Motor neuron (in vitro differentiated cells): Measurements from ENCODE around the gene AFAP1. TPM values are rescaled to one million over a fixed set of nuclear protein-coding genes. Genes with fewer than 3 reads are reported as not detected.

ENCODE experiments used
- ATAC-seq, 8 experiments: fragments of 200-7000 bp; cut with Tn5 transposase; replicated peaks in 6 of 8; 2 replicates each; pipeline ENCODE4 v1.8.0; 2021; ENCODE audit warnings: mild to moderate bottlenecking in 8 of 8, moderate library complexity in 8 of 8
- H3K27ac ChIP-seq, 2 donors: fragments of 250-450 bp; sonication (Bioruptor Pico); 2 replicates each; pipeline ENCODE4 v1.9.0; 2021; ENCODE audit warnings: antibody characterized with exemption in 2 of 2, mild to moderate bottlenecking in 2 of 2, moderate library complexity in 1 of 2
- H3K4me1 ChIP-seq, 2 donors: fragments of 250-450 bp; sonication (Bioruptor Pico); replicated peaks in 1 of 2; 2 replicates each; pipeline ENCODE4 v1.6.1; 2021; ENCODE audit warnings: antibody characterized with exemption in 2 of 2, mild to moderate bottlenecking in 2 of 2, moderate library complexity in 1 of 2
- H3K4me3 ChIP-seq, 5 donors: fragments of 250-450 bp; sonication (Bioruptor Pico); 2 replicates each; pipeline ENCODE4 v1.9.0; 2021; ENCODE audit warnings: antibody characterized with exemption in 5 of 5, mild to moderate bottlenecking in 5 of 5, moderate library complexity in 4 of 5
- WGBS, 10 experiments: fragments of 450-650 bp; shearing (Covaris generic); methylation state at CpG; one replicate each; pipeline ENCODE4 v1.0.0; 2022; 5-methylcytosine and 5-hydroxymethylcytosine counted together
- in situ Hi-C, 9 experiments: fragments of 400-800 bp; cut with MboI; loops; one replicate each; pipeline ENCODE4 v1.15.0; 2021; ENCODE audit warnings: low sequenced_read_pairs in 9 of 9, low pct_unique_long_range_greater_than_20kb in 2 of 9; ENCODE audit not compliant: unreplicated experiment in 9 of 9
- total RNA-seq, 8 experiments: library from RNA; unstranded; fragments of 300-600 nt; gene quantifications; 2 replicates each; pipeline versions ENCODE4 v1.2.3 to v1.2.4, GENCODE V29; 2022

The AFAP1 gene
- total RNA-seq, 8 experiments from 2014 or later, result 25.1 to 209 (median 41.4) TPM

DNA sequence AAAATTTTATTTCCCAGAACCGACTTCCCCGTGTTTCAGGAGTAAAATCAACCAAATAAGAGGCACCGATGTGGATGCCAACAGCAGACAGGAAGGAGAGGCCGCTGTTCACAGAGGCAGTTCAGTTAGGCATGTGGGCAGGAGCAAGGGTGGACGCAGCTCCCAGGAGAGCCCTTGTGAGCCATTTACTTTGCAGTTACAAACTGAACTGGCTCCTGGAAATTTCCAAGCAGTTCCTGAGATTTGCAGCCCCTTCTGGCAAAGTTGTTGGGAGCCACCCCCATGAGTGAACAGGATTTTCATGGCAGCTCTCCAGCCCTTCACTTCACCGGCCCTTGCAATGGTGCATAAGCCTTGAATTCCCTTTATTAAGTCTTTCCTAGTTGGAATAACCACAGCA is 189.1 kb downstream of the AFAP1 start:
- in situ Hi-C loops, result no loop called here
- 24 to 100% (median 77%) methylated on average over 2 to 5 of the region's 6 CpGs; no CpG with 5 or more reads in 4 of the 10 experiments for WGBS, 10 experiments
- Histone ChIP-seq H3K27ac (no peak overlapping the region), H3K4me1 (peaks cover 0 to 5% of the 10 kb centered on the region in 2 donors), H3K4me3 (no peak overlapping the region)
- no peak for ATAC-seq

DNA sequence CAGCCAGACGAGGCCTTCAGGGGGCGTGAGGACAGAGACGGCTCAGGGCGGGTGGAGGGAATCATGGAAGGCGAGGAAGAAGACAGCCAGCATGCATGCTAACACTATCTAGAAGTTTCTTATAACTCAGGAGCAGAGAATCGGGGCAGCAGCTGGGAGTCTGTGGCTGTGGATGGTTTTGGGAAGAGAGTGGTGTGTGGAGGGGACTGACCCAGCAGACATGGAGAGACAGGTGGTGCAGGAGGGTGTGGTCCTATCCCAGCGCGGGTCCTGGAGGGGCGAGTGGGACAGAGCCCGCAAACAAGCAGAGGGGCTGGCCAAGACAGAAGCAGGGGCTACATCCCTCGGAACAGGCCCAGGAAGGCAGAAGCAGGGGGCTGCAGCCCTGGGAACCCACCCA is 192.1 kb downstream of the AFAP1 start:
- 70 to 100% (median 100%) methylated on average over 1 to 8 of the region's 11 CpGs; no CpG with 5 or more reads in 3 of the 10 experiments for WGBS, 10 experiments
- Histone ChIP-seq H3K4me1 (no peaks in the 10 kb centered on the region), H3K27ac (no peak overlapping the region), H3K4me3 (no peak overlapping the region)
- no peak for ATAC-seq
- in situ Hi-C loops, result no loop called here

DNA sequence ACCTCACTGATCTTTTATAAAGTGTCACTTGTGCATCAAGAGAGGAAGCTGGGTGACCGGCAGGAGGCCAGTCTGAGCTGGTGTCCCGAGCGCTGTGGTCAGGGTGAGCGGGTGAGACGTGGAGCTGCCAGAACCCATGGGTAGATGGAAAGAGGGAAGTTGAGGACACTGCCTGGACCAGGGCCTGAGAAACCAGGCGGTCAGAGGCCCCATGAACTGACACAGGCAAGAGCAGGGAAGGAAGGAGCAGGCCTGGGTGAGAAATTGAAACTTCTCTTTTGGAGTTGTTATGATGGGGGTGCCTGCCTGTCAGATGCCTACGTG is 192.6 kb downstream of the AFAP1 start:
- Histone ChIP-seq H3K27ac (no peak overlapping the region), H3K4me3 (no peak overlapping the region), H3K4me1 (no peaks in the 10 kb centered on the region)
- ATAC-seq, result no peak
- in situ Hi-C loops, result no loop called here
- 63 to 100% (median 86%) methylated on average over 1 of the region's 7 CpGs; no CpG with 5 or more reads in 5 of the 10 experiments for WGBS, 10 experiments

DNA sequence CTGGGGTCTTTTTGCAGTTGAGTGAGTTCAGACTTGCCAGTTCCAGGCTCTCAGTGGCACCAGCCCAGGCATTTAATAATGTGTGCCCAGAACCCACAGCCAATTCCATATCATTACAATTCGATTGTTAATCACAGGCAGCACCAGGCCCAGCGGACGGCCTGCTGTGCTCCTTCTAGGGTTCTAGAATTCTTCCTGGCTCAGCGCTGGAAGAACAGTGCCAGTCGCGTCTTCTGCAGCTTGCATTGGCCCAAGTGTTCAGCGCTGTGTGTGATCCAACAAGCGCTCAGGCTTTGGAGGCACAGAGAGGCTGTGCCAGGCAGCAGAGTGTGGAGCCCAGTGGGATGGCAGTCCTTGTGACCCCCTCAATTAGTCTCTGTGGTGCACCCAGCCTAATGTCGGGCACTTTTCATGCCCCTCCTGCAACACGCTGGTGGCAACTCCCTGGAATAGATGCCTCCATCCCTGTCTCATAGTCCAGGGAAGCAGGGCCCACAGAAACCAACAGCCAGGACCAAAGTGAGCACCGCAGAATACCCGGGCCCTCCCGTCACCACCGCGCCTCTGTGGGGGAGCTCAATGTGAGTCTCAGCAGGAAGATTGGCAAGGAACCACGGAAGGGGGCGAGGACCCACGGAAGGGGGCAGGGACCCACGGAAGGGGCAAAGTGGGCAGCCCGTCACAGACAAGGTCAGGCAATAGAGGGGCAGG is 193.2 kb downstream of the AFAP1 start:
- 53 to 100% (median 100%) methylated on average over 2 to 4 of the region's 20 CpGs; no CpG with 5 or more reads in 5 of the 10 experiments for WGBS, 10 experiments
- Histone ChIP-seq H3K4me3 (no peak overlapping the region), H3K4me1 (no peaks in the 10 kb centered on the region), H3K27ac (no peak overlapping the region)
- in situ Hi-C loops, result no loop called here
- no peak for ATAC-seq

DNA sequence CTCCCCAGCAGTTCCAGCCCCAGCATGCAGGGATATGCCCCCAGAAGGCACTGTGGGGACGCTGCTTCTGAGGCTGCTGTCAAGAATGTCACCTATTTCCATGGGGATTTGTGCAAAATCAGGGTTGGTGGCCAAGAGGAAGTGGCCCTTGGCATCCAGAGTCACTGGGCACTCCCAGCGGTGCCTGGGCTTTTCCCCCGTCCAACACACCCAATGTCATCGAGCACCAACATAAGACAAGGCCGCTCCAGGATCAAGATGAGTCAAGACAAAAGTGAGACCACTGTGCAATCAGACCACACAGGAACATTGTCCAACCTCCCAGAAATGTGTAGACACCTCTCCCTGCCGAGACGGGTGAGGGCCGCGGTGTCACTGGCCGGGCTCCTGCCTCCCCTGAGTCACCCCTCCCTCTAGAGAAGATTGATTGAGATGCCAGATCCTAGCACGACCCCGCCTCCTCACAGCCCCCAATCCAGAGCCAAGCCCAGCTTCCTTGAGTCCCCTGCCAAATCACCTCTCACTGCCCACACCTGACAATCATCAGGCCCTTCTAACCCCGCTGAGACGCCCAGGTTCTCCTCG is 194.3 kb downstream of the AFAP1 start:
- no peak overlapping the region for H3K27ac ChIP-seq
- ATAC-seq, result no peak
- H3K4me1 ChIP-seq, result no peaks in the 10 kb centered on the region
- in situ Hi-C loops, result no loop called here
- 0 to 94% (median 89%) methylated on average over 1 to 5 of the region's 15 CpGs; no CpG with 5 or more reads in 4 of the 10 experiments for WGBS, 10 experiments
- no peak overlapping the region for H3K4me3 ChIP-seq

DNA sequence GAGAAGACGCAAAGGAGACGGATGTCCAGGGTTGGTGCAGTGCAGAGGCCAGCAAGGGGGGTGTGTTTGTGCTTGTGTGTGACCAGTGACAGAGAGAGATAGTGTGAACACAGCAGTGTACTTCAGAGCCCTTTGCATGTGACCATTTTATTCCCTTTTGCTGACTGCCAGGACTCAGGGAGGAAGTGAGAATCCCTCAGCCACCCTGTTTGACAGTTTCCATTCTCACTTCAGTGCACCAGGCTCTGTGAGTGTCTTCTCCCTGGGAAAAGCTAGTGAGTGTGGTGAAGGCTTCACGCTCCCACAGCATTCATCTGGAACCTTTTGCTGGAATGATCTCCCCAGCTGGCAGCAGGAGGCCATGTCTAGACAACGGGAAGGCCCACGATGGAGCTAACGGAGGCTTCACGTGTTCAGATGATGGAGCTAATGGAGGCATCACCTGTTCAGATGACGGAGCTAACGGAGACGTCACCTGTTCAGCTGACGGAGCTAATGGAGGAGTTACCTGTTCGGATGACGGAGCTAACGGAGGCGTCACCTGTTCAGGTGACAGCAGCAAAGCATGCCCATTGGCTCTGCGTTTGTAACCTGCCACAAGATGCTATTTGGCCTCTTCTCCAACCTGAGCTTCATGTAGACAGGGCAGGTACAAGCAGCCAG is 195.4 kb downstream of the AFAP1 start:
- peak in 5 of 8 experiments; percentile 32 to 69 (median 58) for ATAC-seq
- Histone ChIP-seq H3K4me3 (no peak overlapping the region), H3K27ac (no peak overlapping the region), H3K4me1 (no peaks in the 10 kb centered on the region)
- in situ Hi-C loops, result no loop called here
- 71 to 93% (median 80%) methylated on average over 4 to 12 of the region's 16 CpGs; no CpG with 5 or more reads in 3 of the 10 experiments for WGBS, 10 experiments

DNA sequence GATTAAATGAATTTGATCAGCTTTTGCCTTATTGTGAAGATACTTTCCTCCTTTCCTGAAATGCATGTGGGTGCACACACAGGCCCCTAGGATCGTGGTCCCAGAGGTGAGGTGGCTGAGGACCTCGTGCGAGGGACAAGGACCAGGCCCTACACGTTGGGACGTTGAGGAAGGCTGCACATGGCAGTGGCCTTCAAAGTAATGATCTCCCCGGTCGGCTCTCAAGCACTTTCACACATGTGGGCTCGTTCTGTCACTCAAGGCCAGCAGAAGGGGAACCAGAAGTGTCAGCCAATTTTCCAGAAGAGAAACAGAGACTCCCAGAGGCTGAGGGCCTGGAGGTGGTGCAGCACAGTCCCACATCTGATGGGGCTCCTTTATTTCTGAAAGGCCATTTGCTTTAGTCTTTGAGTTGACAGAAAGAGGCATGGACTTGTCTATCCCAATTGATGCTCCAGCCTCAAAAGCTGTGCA is 196.8 kb downstream of the AFAP1 start:
- ATAC-seq, result no peak
- H3K4me1 ChIP-seq, result no peaks in the 10 kb centered on the region
- no peak overlapping the region for H3K4me3 ChIP-seq
- H3K27ac ChIP-seq, result no peak overlapping the region
- 40 to 87% (median 70%) methylated on average over 1 to 7 of the region's 8 CpGs; no CpG with 5 or more reads in 3 of the 10 experiments for WGBS, 10 experiments
- in situ Hi-C loops, result no loop called here

DNA sequence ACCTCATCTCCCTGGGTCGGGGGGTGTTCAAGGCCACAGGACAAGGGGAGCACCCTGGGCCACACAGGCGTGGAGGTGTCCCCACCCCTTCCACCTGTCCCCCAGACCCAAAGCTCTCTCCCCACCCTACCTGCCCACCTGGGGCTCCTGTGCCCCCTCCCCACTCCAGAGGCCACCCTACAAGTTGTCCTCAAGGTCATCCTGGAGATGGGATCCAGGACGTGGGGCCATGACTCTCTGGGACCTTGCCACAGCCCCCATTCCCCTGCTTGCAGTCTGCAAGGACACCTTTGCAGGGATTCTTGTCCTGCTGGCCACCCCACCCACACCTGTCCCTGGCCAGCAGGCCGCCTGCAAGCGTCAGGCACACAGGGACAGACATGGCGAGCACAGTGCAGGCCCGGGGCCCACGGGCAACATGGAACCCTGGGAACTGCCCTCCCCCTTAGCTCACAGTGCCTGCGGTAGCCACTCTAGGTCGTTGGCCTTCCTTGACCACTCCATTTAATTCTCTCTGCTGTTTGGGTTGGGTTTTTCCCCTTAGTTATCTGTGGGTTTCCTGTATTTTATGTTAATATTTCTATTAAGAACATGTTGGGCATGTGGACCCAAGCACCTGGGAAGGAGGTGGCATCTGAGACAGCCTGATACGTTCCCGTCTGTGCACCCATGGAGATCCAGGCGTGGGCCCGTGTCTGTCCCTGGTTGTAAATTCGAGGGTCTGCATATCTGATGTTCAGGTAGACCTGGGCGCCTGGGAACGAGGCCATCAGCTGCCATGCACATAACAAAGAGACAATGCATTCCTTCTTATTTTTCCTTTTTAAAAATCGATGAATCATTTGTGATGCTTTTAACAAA is 197.5 kb downstream of the AFAP1 start:
- no peak overlapping the region for H3K27ac ChIP-seq
- H3K4me1 ChIP-seq, result no peaks in the 10 kb centered on the region
- H3K4me3 ChIP-seq, result no peak overlapping the region
- in situ Hi-C loops, result no loop called here
- no peak for ATAC-seq
- WGBS, 10 experiments, result 67 to 100% (median 89%) methylated on average over 1 to 5 of the region's 18 CpGs; no CpG with 5 or more reads in 3 of the 10 experiments

DNA sequence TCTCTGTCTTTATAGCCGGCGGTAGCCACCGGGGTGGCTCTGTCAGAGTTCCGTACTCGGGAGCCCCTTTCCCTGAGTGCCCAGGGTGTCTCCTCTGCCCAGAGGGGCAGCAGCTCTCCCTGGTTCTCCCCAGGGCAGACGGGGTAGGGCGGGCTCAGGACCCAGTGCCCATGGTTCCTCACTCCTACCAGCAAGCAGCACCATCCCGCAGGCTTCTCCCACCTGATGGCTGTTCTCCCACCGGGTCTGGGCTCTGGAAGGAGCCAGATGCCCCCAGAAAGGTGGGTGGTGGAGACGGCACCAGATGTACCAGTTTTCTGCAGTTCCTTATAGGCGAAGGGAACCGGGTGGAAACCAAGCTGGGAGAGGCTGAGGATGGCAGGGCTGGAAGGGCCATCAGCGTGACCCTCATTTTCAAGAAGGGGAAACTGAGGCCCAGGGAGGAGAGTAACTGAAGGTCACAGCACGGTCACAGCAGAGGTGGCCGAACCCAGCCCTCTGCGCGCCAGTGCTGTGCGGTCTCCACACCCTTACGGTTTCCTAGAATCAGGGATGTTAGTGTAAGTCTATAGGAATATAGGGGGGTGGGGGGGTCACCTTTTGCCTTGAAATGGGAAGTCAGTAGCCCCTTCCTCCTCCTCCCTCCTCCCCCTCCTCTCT is 198.7 kb downstream of the AFAP1 start:
- in situ Hi-C loops, result no loop called here
- WGBS, 10 experiments, result 80 to 98% (median 88%) methylated on average over 1 to 8 of the region's 19 CpGs; no CpG with 5 or more reads in 5 of the 10 experiments
- Histone ChIP-seq H3K27ac (no peak overlapping the region), H3K4me3 (no peak overlapping the region), H3K4me1 (no peaks in the 10 kb centered on the region)
- no peak for ATAC-seq

DNA sequence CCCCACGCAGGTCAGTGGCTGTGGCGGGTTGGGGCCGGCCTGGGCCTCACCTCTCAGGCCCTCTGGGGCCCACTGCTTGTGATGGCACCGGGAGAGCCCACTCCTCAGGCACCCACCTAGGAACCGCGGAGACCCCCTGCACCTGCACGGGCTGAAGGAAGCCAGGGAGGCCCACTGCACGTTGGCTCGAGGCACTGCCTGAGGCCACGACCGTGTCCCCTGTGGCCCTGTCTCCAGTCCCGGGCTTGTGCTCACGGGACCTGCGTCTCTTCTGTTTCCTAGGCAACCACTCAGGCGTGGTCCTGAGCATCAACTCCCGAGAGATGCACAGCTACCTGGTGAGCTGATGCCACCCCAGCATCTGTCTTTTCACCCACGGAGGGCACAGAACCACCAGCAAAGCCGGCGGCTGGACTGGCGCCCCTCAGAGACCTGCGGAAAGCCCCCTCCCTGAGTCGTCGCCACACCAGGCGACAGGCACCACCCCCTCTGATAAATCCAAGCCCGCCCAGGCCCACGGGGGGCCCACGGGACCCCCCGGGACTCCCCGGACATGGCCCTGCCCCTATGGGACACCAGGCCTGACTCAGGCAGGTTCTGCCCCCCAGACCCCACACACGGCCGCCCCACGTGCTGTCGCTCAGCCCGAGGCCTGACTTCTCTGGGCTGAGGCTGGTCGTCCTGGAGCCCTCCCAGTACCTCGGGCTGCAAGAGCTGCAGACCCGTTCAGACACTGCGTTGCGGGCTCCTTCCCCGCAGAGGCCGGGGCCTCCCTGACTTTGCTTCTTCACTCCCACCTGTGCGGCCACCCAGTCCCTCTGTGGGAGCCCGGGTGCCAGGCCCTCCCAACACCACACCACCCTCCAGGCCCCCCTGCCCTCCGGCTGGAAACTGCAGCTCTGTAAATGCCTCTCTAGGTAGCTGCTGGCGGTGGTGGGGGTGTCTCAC is 199.5 kb downstream of the AFAP1 start:
- no peaks in the 10 kb centered on the region for H3K4me1 ChIP-seq
- in situ Hi-C loops, result no loop called here
- no peak for ATAC-seq
- H3K27ac ChIP-seq, result no peak overlapping the region
- WGBS, 10 experiments, result 77 to 100% (median 95%) methylated on average over 1 to 4 of the region's 45 CpGs; no CpG with 5 or more reads in 6 of the 10 experiments
- H3K4me3 ChIP-seq, result no peak overlapping the region

DNA sequence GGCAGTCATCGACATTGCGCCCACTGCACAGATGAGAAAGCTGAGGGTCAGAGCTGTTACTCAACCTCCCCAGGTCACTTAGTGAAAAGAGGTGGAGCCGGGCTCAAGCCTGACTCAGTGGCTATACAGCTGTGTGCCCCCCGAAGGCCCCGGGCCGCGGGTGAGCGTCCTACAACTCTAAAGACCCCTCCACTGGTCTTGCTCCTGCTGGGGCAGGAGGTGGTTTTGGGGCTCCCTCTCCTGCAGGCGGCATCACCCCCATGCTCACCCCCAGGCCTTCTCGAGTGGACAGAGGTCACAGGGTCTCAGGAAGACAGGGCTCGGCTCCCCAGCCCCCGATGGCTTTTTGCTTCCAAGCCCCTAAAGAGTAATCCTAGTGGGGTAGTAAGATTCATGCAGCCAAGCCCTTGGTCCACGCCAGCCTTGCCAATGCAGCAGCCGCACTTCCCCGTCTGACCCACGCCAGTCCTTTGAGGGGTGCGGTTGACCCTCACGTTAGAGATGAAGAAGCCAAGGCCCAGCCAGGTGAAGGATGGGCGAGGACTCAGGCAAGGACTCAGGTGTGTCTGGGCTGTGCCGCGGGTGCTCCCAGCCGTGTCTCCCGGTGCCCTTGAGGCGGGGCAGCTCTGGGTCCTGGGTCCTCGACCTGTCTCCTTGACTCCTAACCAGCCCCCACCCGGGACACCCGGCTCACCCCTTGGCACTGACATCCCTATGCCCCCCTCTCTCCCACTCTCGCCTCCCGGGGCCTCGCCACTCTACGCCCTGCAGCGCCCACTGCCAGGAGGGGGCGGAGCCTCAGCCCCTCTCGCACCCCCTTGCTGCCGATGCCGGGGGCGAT is 200.4 kb downstream of the AFAP1 start:
- peak in 1 of 8 experiments; percentile 9 for ATAC-seq
- H3K4me1 ChIP-seq, result no peaks in the 10 kb centered on the region
- WGBS, 10 experiments, result 90 to 94% (median 94%) methylated on average over 3 to 7 of the region's 37 CpGs; no CpG with 5 or more reads in 7 of the 10 experiments
- no peak overlapping the region for H3K27ac ChIP-seq
- H3K4me3 ChIP-seq, result no peak overlapping the region
- in situ Hi-C loops, result no loop called here
